Measurements from ENCODE around the gene USP21.

The USP21 gene

GRCh38 chr1:161133220-161133740, 26.0 kb upstream of the USP21 start:
- no peak for DNase-seq

- no peak for DNase-seq
These were observed 21.4 kb upstream of the USP21 start for GRCh38 chr1:161137881-161138280.

- no peak for DNase-seq
These were observed 20.9 kb upstream of the USP21 start for GRCh38 chr1:161138431-161138830.

- no peak for DNase-seq
These were observed 19.5 kb upstream of the USP21 start for GRCh38 chr1:161139766-161140165.

GRCh38 chr1:161140755-161141400, 18.4 kb upstream of the USP21 start:
- DNase-seq = no peak

GRCh38 chr1:161145832-161146231, 13.5 kb upstream of the USP21 start:
- no peak for DNase-seq

- no peak for DNase-seq
These were observed 6.1 kb upstream of the USP21 start for GRCh38 chr1:161153176-161153575.

GRCh38 chr1:161153682-161154337, 5.5 kb upstream of the USP21 start, which contains the start of gene UFC1:
UFC1 (plus strand) TSS chr1:161153978; CDS start chr1:161153998, 20 bp downstream.
- peak; percentile 88 for DNase-seq

GRCh38 chr1:161157867-161158266, 1.4 kb upstream of the USP21 start:
- no peak for DNase-seq

GRCh38 chr1:161158316-161159010, 837 bp upstream of the USP21 start:
- no peak for DNase-seq

- no peak for DNase-seq
These were observed 578 bp downstream of the USP21 start for GRCh38 chr1:161159913-161160243.

- DNase-seq = no peak
These were observed 1.4 kb downstream of the USP21 start for GRCh38 chr1:161160671-161161145.

- no peak for DNase-seq
These were observed 2.4 kb downstream of the USP21 start for GRCh38 chr1:161161652-161162051.

GRCh38 chr1:161162052-161162451, 2.8 kb downstream of the USP21 start:
- no peak for DNase-seq

- no peak for DNase-seq
These were observed 3.5 kb downstream of the USP21 start for GRCh38 chr1:161162806-161163205.

- DNase-seq = no peak
These were observed 4.5 kb downstream of the USP21 start for GRCh38 chr1:161163793-161164192.

- DNase-seq = no peak
These were observed 5.8 kb downstream of the USP21 start for GRCh38 chr1:161164901-161165610.

- peak; percentile 99 for DNase-seq
These were observed 6.7 kb downstream of the USP21 start, which contains the start of gene PPOX for GRCh38 chr1:161165742-161166668. PPOX (plus strand) TSS chr1:161166426; CDS start chr1:161166848, 422 bp downstream.

GRCh38 chr1:161166669-161167548, 7.6 kb downstream of the USP21 start:
- peak; percentile 18 for DNase-seq

- DNase-seq = no peak
These were observed 9.6 kb downstream of the USP21 start for GRCh38 chr1:161168906-161169305.

GRCh38 chr1:161171191-161171590, 11.9 kb downstream of the USP21 start:
- no peak for DNase-seq

Data from DMS153 (cell line).